ENCODE results near the gene FOXP1. TPM values are rescaled to one million over a fixed set of nuclear protein-coding genes. Genes with fewer than 3 reads are reported as not detected.
A peak's percentile ranks its signal among the peaks of the same experiment; 100 is the strongest.

FOXP1 gene
- total and polyA plus RNA-seq, 4 donors: 15.2 to 263 (median 110) TPM

- no peak for DNase-seq
These were observed 131.7 kb downstream of the FOXP1 start for GRCh38 chr3:71451812-71452211.

GRCh38 chr3:71451060-71451459, 132.5 kb downstream of the FOXP1 start:
- ATAC-seq (ENCODE audit: low FRiP score) (no peak), DNase-seq (no peak)
- Histone ChIP-seq H3K4me1 (ENCODE audit: control insufficient read depth in 1 of 2, insufficient read depth in 2 of 2, low read length in 2 of 2) (peaks cover 0 to 3% of the 10 kb centered on the region in 2 donors), H3K36me3 (ENCODE audit: control insufficient read depth in 1 of 2, insufficient read depth in 2 of 2, low read length in 1 of 2) (no peaks in the 10 kb centered on the region), H3K4me3 (ENCODE audit: low read length in 2 of 2) (no peak overlapping the region), H3K27me3 (ENCODE audit: control insufficient read depth in 1 of 2, insufficient read depth in 2 of 2, low read length in 1 of 2) (no peaks in the 10 kb centered on the region), H3K9me3 (ENCODE audit: control insufficient read depth, low read length) (no peaks in the 10 kb centered on the region), H3K27ac (ENCODE audit: low read depth in 1 of 2, low read length in 2 of 2) (no peak overlapping the region)
- intact Hi-C loops (cut with DNase I): no loop called here
- WGBS, 2 donors: 85 to 93% methylated on average over 4 of the region's 4 CpGs

More at GRCh38 chr3:71451812-71452211, 131.7 kb downstream of the FOXP1 start:
- intact Hi-C loops (cut with DNase I): no loop called here
- 92 to 93% methylated on average over 5 of the region's 5 CpGs for WGBS, 2 donors
- no peak overlapping the region for H3K27ac ChIP-seq (ENCODE audit: low read depth in 1 of 2, low read length in 2 of 2)
- H3K27me3 ChIP-seq (ENCODE audit: control insufficient read depth in 1 of 2, insufficient read depth in 2 of 2, low read length in 1 of 2): no peaks in the 10 kb centered on the region
- ATAC-seq (ENCODE audit: low FRiP score): no peak
- no peak overlapping the region for H3K4me3 ChIP-seq (ENCODE audit: low read length in 2 of 2)
- H3K4me1 ChIP-seq (ENCODE audit: control insufficient read depth in 1 of 2, insufficient read depth in 2 of 2, low read length in 2 of 2): peaks cover 3 to 6% of the 10 kb centered on the region in 2 donors
- no peaks in the 10 kb centered on the region for H3K9me3 ChIP-seq (ENCODE audit: control insufficient read depth, low read length)
- H3K36me3 ChIP-seq (ENCODE audit: control insufficient read depth in 1 of 2, insufficient read depth in 2 of 2, low read length in 1 of 2): no peaks in the 10 kb centered on the region

- ATAC-seq (ENCODE audit: low FRiP score) (no peak), DNase-seq (no peak)
- Histone ChIP-seq H3K4me1 (ENCODE audit: control insufficient read depth in 1 of 2, insufficient read depth in 2 of 2, low read length in 2 of 2) (peaks cover 0 to 3% of the 10 kb centered on the region in 2 donors), H3K27ac (ENCODE audit: low read depth in 1 of 2, low read length in 2 of 2) (no peak overlapping the region), H3K36me3 (ENCODE audit: control insufficient read depth in 1 of 2, insufficient read depth in 2 of 2, low read length in 1 of 2) (no peaks in the 10 kb centered on the region), H3K4me3 (ENCODE audit: low read length in 2 of 2) (no peak overlapping the region), H3K9me3 (ENCODE audit: control insufficient read depth, low read length) (no peaks in the 10 kb centered on the region), H3K27me3 (ENCODE audit: control insufficient read depth in 1 of 2, insufficient read depth in 2 of 2, low read length in 1 of 2) (no peaks in the 10 kb centered on the region)
- WGBS, 2 donors: 89 to 93% methylated on average over 6 of the region's 6 CpGs
- intact Hi-C loops (cut with DNase I): no loop called here
These were observed 133.4 kb downstream of the FOXP1 start for GRCh38 chr3:71450162-71450561.

GRCh38 chr3:71447803-71448202, 135.7 kb downstream of the FOXP1 start:
- H3K9me3 ChIP-seq (ENCODE audit: control insufficient read depth, low read length): no peaks in the 10 kb centered on the region

GRCh38 chr3:71447197-71447596, 136.3 kb downstream of the FOXP1 start:
- 64 to 74% methylated on average over 2 of the region's 2 CpGs for WGBS, 2 donors
- intact Hi-C loops (cut with DNase I): no loop called here
- peaks cover 0 to 3% of the 10 kb centered on the region in 2 donors for H3K4me1 ChIP-seq (ENCODE audit: control insufficient read depth in 1 of 2, insufficient read depth in 2 of 2, low read length in 2 of 2)
- H3K27ac ChIP-seq (ENCODE audit: low read depth in 1 of 2, low read length in 2 of 2): no peak overlapping the region
- H3K36me3 ChIP-seq (ENCODE audit: control insufficient read depth in 1 of 2, insufficient read depth in 2 of 2, low read length in 1 of 2): no peaks in the 10 kb centered on the region
- no peak overlapping the region for H3K4me3 ChIP-seq (ENCODE audit: low read length in 2 of 2)
- ATAC-seq (ENCODE audit: low FRiP score) (no peak), DNase-seq (no peak)
- H3K9me3 ChIP-seq (ENCODE audit: control insufficient read depth, low read length): no peaks in the 10 kb centered on the region
- no peaks in the 10 kb centered on the region for H3K27me3 ChIP-seq (ENCODE audit: control insufficient read depth in 1 of 2, insufficient read depth in 2 of 2, low read length in 1 of 2)

More at GRCh38 chr3:71447803-71448202, 135.7 kb downstream of the FOXP1 start:
- ATAC-seq (ENCODE audit: low FRiP score) (no peak), DNase-seq (no peak)
- no peak overlapping the region for H3K4me3 ChIP-seq (ENCODE audit: low read length in 2 of 2)
- intact Hi-C loops (cut with DNase I): no loop called here
- H3K36me3 ChIP-seq (ENCODE audit: control insufficient read depth in 1 of 2, insufficient read depth in 2 of 2, low read length in 1 of 2): no peaks in the 10 kb centered on the region
- H3K27me3 ChIP-seq (ENCODE audit: control insufficient read depth in 1 of 2, insufficient read depth in 2 of 2, low read length in 1 of 2): no peaks in the 10 kb centered on the region
- peaks cover 0 to 3% of the 10 kb centered on the region in 2 donors for H3K4me1 ChIP-seq (ENCODE audit: control insufficient read depth in 1 of 2, insufficient read depth in 2 of 2, low read length in 2 of 2)
- no peak overlapping the region for H3K27ac ChIP-seq (ENCODE audit: low read depth in 1 of 2, low read length in 2 of 2)
- WGBS, 2 donors: 79 to 81% methylated on average over 5 of the region's 5 CpGs

GRCh38 chr3:71446734-71447133, 136.8 kb downstream of the FOXP1 start:
- Histone ChIP-seq H3K27ac (ENCODE audit: low read depth in 1 of 2, low read length in 2 of 2) (no peak overlapping the region), H3K36me3 (ENCODE audit: control insufficient read depth in 1 of 2, insufficient read depth in 2 of 2, low read length in 1 of 2) (no peaks in the 10 kb centered on the region), H3K4me3 (ENCODE audit: low read length in 2 of 2) (no peak overlapping the region), H3K27me3 (ENCODE audit: control insufficient read depth in 1 of 2, insufficient read depth in 2 of 2, low read length in 1 of 2) (no peaks in the 10 kb centered on the region), H3K4me1 (ENCODE audit: control insufficient read depth in 1 of 2, insufficient read depth in 2 of 2, low read length in 2 of 2) (peaks cover 3% of the 10 kb centered on the region in 2 donors), H3K9me3 (ENCODE audit: control insufficient read depth, low read length) (no peaks in the 10 kb centered on the region)
- 94 to 98% methylated on average over 1 of the region's 1 CpG for WGBS, 2 donors
- no peak for DNase-seq
- intact Hi-C loops (cut with DNase I): no loop called here
- ATAC-seq (ENCODE audit: low FRiP score): no peak

- Histone ChIP-seq H3K36me3 (ENCODE audit: control insufficient read depth in 1 of 2, insufficient read depth in 2 of 2, low read length in 1 of 2) (no peaks in the 10 kb centered on the region), H3K27ac (ENCODE audit: low read depth in 1 of 2, low read length in 2 of 2) (no peak overlapping the region), H3K4me1 (ENCODE audit: control insufficient read depth in 1 of 2, insufficient read depth in 2 of 2, low read length in 2 of 2) (peaks cover 3% of the 10 kb centered on the region in 2 donors), H3K27me3 (ENCODE audit: control insufficient read depth in 1 of 2, insufficient read depth in 2 of 2, low read length in 1 of 2) (no peaks in the 10 kb centered on the region), H3K9me3 (ENCODE audit: control insufficient read depth, low read length) (no peaks in the 10 kb centered on the region), H3K4me3 (ENCODE audit: low read length in 2 of 2) (no peak overlapping the region)
- intact Hi-C loops (cut with DNase I): no loop called here
- ATAC-seq (ENCODE audit: low FRiP score) (no peak), DNase-seq (no peak)
- 95 to 97% methylated on average over 4 of the region's 4 CpGs for WGBS, 2 donors
These were observed 137.3 kb downstream of the FOXP1 start for GRCh38 chr3:71446260-71446659.

- H3K4me1 ChIP-seq (ENCODE audit: control insufficient read depth in 1 of 2, insufficient read depth in 2 of 2, low read length in 2 of 2): peaks cover 3% of the 10 kb centered on the region in 2 donors
- no peak overlapping the region for H3K4me3 ChIP-seq (ENCODE audit: low read length in 2 of 2)
- no peaks in the 10 kb centered on the region for H3K36me3 ChIP-seq (ENCODE audit: control insufficient read depth in 1 of 2, insufficient read depth in 2 of 2, low read length in 1 of 2)
- no peaks in the 10 kb centered on the region for H3K27me3 ChIP-seq (ENCODE audit: control insufficient read depth in 1 of 2, insufficient read depth in 2 of 2, low read length in 1 of 2)
- ATAC-seq (ENCODE audit: low FRiP score) (no peak), DNase-seq (no peak)
- intact Hi-C loops (cut with DNase I): no loop called here
- no peaks in the 10 kb centered on the region for H3K9me3 ChIP-seq (ENCODE audit: control insufficient read depth, low read length)
- no peak overlapping the region for H3K27ac ChIP-seq (ENCODE audit: low read depth in 1 of 2, low read length in 2 of 2)
- WGBS, 2 donors: 84 to 88% methylated on average over 4 of the region's 4 CpGs
These were observed 138.7 kb downstream of the FOXP1 start for GRCh38 chr3:71444861-71445259.

- peak in 1 of 2 donors; percentile 83 for DNase-seq
- Histone ChIP-seq H3K27me3 (ENCODE audit: control insufficient read depth in 1 of 2, insufficient read depth in 2 of 2, low read length in 1 of 2) (no peaks in the 10 kb centered on the region), H3K4me1 (ENCODE audit: control insufficient read depth in 1 of 2, insufficient read depth in 2 of 2, low read length in 2 of 2) (peaks cover 3% of the 10 kb centered on the region in 2 donors), H3K36me3 (ENCODE audit: control insufficient read depth in 1 of 2, insufficient read depth in 2 of 2, low read length in 1 of 2) (no peaks in the 10 kb centered on the region), H3K9me3 (ENCODE audit: control insufficient read depth, low read length) (no peaks in the 10 kb centered on the region), H3K27ac (ENCODE audit: low read depth in 1 of 2, low read length in 2 of 2) (no peak overlapping the region), H3K4me3 (ENCODE audit: low read length in 2 of 2) (no peak overlapping the region)
- 86 to 87% methylated on average over 17 of the region's 17 CpGs for WGBS, 2 donors
- ATAC-seq (ENCODE audit: low FRiP score): peak; percentile 45
- intact Hi-C loops (cut with DNase I): no loop called here
These were observed 139.3 kb downstream of the FOXP1 start for GRCh38 chr3:71444028-71444860.
